ENCODE measurements around the gene C2orf42.

DNA sequence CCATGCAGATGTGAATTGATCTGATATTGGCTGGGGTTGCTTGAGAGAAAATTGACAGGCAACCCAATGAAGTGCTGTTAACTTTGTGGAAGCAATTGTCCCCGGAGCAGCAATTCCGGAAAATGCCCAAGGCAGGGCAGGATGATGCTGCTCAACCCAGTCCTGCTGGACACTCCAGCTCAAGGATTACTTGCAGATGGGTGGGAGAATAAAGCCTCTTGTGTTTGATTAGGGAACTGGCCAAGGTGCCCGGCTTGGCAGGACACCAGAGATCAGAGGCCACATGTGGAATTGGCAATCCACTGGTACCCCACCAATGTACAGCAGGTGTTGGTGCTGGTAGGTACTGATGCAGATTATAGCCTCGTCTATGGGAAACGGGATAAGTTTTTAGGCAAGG, 12.3 kb upstream of the C2orf42 start:
- TF ChIP-seq EZH2 (IDR thresholded peaks at IDR 0.05; ENCODE audit: borderline replicate concordance, low read depth, low read length, poor library complexity, severe bottlenecking) = no peak
- TF ChIP-seq, protein P1, sequence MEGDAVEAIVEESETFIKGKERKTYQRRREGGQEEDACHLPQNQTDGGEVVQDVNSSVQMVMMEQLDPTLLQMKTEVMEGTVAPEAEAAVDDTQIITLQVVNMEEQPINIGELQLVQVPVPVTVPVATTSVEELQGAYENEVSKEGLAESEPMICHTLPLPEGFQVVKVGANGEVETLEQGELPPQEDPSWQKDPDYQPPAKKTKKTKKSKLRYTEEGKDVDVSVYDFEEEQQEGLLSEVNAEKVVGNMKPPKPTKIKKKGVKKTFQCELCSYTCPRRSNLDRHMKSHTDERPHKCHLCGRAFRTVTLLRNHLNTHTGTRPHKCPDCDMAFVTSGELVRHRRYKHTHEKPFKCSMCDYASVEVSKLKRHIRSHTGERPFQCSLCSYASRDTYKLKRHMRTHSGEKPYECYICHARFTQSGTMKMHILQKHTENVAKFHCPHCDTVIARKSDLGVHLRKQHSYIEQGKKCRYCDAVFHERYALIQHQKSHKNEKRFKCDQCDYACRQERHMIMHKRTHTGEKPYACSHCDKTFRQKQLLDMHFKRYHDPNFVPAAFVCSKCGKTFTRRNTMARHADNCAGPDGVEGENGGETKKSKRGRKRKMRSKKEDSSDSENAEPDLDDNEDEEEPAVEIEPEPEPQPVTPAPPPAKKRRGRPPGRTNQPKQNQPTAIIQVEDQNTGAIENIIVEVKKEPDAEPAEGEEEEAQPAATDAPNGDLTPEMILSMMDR (conservative IDR thresholded peaks at IDR 0.05; ENCODE audit: low read depth, low read length) = no peak

All from A673 (cell line).